ENCODE measurements around the gene CRACR2B.

Gene CRACR2B

DNA sequence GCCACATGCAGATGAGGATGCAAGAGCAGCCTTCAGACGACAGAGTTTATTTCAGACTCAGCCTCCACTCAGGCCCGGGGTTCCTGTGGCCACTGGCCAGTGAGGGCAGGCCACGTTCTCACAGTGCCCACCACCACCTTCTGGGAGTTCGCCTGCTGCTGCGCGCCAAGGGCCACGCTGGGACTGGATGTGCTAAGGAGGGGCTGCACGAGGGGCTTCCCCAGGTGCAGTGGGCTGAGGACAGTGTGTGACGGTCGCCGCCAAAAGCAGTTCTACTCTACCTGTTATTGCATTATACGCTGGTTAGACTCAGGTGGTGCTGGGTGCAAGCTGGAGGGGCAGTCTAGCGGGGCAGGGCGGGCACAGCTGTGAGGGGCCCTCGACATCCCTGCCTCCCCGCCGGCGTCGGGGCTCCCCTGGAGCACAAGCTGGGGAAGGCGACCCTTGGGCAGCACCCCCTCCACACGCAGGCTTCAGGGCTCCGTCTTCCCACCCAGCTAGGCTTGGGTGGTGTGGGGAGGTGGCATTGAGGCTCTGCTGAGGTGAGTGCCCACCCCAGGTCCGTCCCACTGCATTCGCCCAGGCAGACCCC lies 40.5 kb upstream of the CRACR2B start:
- Histone ChIP-seq H3K4me3 (no peak overlapping the region), H3K27ac (no peak overlapping the region), H4K20me1 (peaks cover 0 to 86% (median 34%) of the 10 kb centered on the region in 11 experiments; a peak in 15 of 22 replicates), H3K4me2 (peak overlapping the region; percentile 15 to 64 (median 50); a peak in 13 of 22 replicates), H3K4me1 (peaks cover 11 to 75% (median 53%) of the 10 kb centered on the region in 10 experiments), H3K36me3 (peaks cover 6 to 35% (median 16%) of the 10 kb centered on the region in 11 experiments; a peak in 21 of 22 replicates), H3K27me3 (no peaks in the 10 kb centered on the region), H3K9me3 (replicated peaks in 1 of 11) (no peaks in the 10 kb centered on the region), H3K9ac (0 out of 22 replicates have a peak overlapping the region, but pooled peaks of 5 of the 11 experiments have one; percentile 9 to 26 (median 19))
- TF ChIP-seq Cebpa-rat (IDR thresholded peaks at IDR 0.05): no peak

DNA sequence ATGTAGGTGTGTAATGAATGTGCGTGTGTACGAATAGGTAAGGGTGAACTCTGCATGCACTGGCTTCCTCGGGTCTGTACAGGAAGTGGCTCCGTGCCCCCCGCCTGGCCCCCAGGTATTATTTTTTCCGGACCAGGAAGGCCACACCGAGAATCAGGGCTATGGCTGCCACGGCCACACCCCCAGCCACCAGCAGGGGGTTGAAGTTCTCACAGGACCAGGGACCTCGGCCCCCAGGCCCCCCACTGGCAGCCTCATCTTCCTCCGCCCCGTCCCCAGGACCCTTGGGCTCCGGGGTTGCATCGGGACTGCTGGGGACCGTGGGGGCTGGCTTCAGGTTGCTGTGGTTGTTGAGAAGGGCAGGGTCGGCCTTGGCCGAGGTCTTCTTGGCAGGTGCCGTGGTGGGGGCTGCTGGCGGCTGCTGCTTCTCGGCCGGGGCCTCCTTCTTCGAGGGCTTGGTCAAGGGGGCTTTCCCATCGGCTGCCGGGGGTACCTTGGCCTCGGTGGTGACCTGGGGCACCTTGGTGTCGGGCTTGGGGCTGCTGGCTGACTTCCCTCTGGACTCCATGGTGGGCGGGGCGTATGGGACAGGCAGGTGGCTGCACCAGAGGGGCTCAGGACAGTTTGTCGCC lies 39.6 kb upstream of the CRACR2B start:
- Histone ChIP-seq H3K4me3 (no peak overlapping the region), H3K36me3 (peaks cover 9 to 35% (median 22%) of the 10 kb centered on the region in 11 experiments; a peak in 21 of 22 replicates), H3K9me3 (replicated peaks in 1 of 11) (no peaks in the 10 kb centered on the region), H3K4me2 (peak overlapping the region; percentile 15 to 64 (median 50)), H3K27me3 (no peaks in the 10 kb centered on the region), H4K20me1 (peaks cover 0 to 83% (median 34%) of the 10 kb centered on the region in 11 experiments; a peak in 13 of 22 replicates), H3K27ac (no peak overlapping the region), H3K4me1 (peaks cover 4 to 65% (median 44%) of the 10 kb centered on the region in 10 experiments; a peak in 19 of 20 replicates), H3K9ac (peak overlapping the region in 7 of 11 experiments; percentile 9 to 26 (median 23); a peak in 6 of 22 replicates)
- TF ChIP-seq Cebpa-rat (IDR thresholded peaks at IDR 0.05): no peak

DNA sequence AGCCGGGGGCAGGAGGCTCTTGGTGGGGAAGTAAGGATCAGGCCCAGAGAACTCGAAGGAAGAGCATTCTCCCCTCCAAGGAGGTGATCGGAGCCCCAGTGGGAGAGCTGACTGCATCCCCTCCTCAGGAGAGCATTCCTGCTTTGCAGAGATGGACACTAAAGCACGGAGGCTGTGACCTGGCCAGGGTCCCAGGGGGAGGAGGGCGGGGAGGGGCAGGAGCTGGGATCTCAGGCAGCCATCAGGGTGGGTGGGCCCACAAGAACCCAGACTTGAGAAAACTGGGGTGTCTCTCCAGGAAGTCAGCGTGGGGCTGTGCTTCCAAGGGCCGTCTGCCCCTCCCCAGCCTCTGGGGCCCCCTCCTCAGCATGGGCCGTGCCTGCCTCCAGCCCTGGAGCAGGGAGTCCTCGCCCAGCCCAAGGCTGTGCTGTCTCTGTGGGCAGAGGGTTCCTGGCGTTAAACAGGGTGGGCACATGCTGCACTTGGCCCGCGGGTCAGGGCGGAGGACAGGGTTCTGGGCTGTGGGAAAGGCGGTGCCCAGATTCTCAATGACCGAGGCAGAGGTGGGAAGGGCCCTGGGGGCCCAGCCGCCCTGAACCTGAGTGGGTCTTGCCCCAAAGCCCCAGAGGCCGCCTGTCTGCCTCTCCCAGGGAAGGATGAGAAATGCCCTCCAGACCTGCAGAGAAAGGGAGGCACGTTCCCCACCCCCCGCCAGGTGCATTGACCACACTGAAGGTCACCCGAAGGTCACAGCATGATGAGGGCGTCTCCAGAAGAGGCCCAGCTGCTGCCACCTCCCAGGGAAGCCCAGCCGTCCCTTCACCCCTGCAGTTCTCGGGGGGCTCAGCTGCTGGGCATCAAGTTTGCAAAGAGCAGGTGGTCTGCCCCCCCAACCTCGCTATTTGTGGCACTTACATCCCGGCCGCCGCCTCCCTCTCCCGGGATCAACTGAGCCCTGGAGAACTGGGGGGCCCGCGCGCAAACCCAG lies 38.5 kb upstream of the CRACR2B start:
- Histone ChIP-seq H3K36me3 (peaks cover 13 to 35% (median 31%) of the 10 kb centered on the region in 11 experiments; a peak in 20 of 22 replicates), H3K4me3 (no peak overlapping the region), H3K9me3 (replicated peaks in 1 of 11) (no peaks in the 10 kb centered on the region), H3K27me3 (no peaks in the 10 kb centered on the region), H3K9ac (peak overlapping the region in 4 of 11 experiments; percentile 9 to 40 (median 28); a peak in 7 of 22 replicates), H3K27ac (peak overlapping the region in 4 of 11 experiments; percentile 28 to 42 (median 38); a peak in 5 of 22 replicates), H3K4me2 (peak overlapping the region in 9 of 11 experiments; percentile 22 to 64 (median 50); a peak in 13 of 22 replicates), H3K4me1 (peaks cover 6 to 56% (median 40%) of the 10 kb centered on the region in 10 experiments; a peak in 19 of 20 replicates), H4K20me1 (peaks cover 0 to 84% (median 43%) of the 10 kb centered on the region in 11 experiments; a peak in 14 of 22 replicates)
- TF ChIP-seq Cebpa-rat (IDR thresholded peaks at IDR 0.05): no peak

DNA sequence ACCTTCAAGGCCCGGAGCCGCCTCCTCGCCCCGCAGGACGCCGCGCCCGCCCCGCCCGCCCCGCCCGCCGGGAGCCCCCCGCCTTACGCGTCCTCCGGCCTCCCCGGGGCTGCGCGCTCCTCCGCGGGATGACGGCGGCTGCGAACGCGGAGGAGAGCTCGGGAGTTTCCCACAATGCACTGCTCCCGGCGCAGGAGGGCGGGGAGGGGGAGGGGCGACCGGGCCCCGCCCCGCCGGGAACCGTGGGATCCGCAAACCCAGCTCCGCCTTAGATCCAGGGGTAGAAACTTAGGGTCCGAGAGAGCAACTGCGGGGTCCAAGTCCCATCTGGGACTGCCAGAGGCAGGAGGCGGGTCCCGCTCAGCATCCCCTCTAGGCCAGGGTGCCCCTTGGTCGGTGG lies 37.8 kb upstream of the CRACR2B start, which contains the start of gene CEND1:
CEND1 (minus strand) TSS at position 148 of the 400 bp plus-strand sequence. CDS start 1,514 bp downstream, outside the sequence.
- TF ChIP-seq Cebpa-rat (IDR thresholded peaks at IDR 0.05): no peak
- H3K4me2 ChIP-seq: peak within 1 kb of the TSS in 9 of 11 experiments; percentile 22 to 64 (median 45); a peak in 13 of 22 replicates
- H4K20me1 ChIP-seq: peaks cover 0 to 83% (median 49%) of the 10 kb centered on the region in 11 experiments; a peak in 14 of 22 replicates
- no peaks in the 10 kb centered on the region for H3K27me3 ChIP-seq
- H3K36me3 ChIP-seq: peaks cover 13 to 42% (median 35%) of the 10 kb centered on the region in 11 experiments; a peak in 20 of 22 replicates
- H3K27ac ChIP-seq: peak within 1 kb of the TSS in 4 of 11 experiments; percentile 28 to 42 (median 38); a peak in 5 of 22 replicates
- H3K4me3 ChIP-seq: no peak within 1 kb of the TSS
- peaks cover 12 to 56% (median 43%) of the 10 kb centered on the region in 10 experiments for H3K4me1 ChIP-seq
- H3K9ac ChIP-seq: peak within 1 kb of the TSS in 6 of 11 experiments; percentile 9 to 40 (median 28); a peak in 8 of 22 replicates
- no peaks in the 10 kb centered on the region for H3K9me3 ChIP-seq (replicated peaks in 1 of 11)

DNA sequence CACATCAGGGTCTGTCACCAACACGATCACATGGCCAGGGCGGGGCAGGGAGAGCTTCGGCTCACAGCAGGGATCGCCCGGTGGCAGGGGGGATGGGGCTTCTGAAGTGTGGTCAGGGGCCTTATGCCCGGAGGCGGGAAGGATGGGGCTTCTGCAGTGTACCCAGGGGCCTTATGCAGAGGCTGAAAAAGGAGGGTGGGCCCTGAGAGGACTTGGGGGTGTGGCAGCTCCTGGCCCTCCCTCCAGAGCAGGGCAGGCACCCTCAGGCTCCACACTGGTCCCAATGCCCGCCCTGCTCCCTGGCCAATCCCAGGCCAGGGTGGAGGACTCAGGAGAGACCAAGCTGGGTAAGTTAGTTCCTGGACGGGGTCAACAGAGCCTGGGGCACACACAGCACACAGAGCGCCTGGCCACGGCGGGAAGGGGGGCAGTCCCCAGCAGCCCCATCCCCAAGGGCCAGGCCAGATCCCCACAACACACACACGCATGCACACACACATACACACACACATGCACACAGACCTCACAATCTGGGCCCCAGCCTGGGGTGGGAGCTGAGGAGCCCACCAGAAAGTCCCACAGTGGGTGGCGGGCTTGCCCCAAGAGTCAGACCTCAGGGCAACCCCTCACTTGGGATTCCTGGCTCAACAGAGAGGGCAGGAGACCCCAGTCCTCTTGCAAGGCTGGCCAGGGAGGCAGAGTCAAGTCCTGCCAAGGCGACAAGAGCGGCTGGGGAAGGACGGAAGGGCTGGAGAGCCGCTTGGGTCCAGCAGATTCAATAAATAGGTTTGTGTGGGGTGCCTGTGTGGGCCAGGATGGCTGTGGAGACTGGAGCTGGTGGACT lies 36.8 kb upstream of the CRACR2B start:
- Histone ChIP-seq H4K20me1 (peaks cover 0 to 90% (median 58%) of the 10 kb centered on the region in 11 experiments; a peak in 15 of 22 replicates), H3K4me3 (no peak overlapping the region), H3K27ac (no peak overlapping the region), H3K4me2 (no peak overlapping the region), H3K9me3 (replicated peaks in 1 of 11) (no peaks in the 10 kb centered on the region), H3K36me3 (peaks cover 13 to 42% (median 35%) of the 10 kb centered on the region in 11 experiments; a peak in 20 of 22 replicates), H3K27me3 (no peaks in the 10 kb centered on the region), H3K4me1 (peaks cover 18 to 60% (median 50%) of the 10 kb centered on the region in 10 experiments), H3K9ac (peak overlapping the region in 4 of 11 experiments; percentile 9 to 35 (median 16); a peak in 2 of 22 replicates)
- no peak for TF ChIP-seq Cebpa-rat (IDR thresholded peaks at IDR 0.05)

DNA sequence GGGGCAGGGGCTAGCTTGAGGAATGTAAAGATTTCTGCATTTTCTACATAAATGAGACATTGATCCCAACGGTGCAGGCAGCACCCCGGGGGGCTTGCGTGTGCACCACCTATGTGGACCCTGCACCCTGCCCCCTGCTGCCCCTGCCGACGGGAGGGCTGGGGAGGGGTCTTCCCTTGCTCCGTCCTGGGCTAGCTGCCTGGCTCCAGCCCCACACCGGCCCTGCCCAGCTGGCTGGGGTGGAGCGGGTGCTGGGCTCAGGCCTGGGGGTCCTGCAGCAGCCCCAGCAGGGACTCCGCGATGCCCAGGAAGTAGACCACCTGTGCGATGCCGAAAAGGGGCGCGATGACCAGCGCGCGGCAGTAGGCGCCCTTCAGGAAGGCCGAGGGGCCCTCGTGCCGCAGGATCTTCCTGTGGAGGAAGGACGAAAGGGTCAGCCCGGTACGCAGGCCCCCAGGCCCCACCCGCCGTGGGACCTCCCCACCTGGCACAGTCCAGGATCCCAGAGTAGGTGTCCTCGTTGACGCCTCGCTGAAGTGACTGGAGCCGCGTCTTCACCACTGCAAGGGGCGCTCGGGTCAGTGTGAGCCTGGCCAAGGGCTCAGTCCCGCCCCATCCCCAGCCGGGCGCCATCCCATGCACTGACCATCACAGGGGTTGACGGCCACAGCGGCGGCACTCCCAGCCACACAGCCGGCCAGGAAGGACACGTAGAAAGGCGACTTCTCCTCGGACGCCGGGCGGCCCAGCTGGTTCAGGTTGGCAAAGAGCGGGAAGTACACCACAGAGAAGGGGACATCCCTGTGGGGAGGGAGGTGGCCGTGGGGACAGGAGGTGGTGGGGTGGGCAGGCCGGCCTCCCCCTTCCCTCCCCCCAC lies 35.8 kb upstream of the CRACR2B start:
- Histone ChIP-seq H3K4me1 (peaks cover 25 to 60% (median 49%) of the 10 kb centered on the region in 10 experiments), H3K27me3 (no peaks in the 10 kb centered on the region), H3K4me2 (no peak overlapping the region), H4K20me1 (peaks cover 0 to 87% (median 60%) of the 10 kb centered on the region in 11 experiments; a peak in 18 of 22 replicates), H3K36me3 (peaks cover 13 to 42% (median 35%) of the 10 kb centered on the region in 11 experiments; a peak in 20 of 22 replicates), H3K4me3 (no peak overlapping the region), H3K9me3 (replicated peaks in 1 of 11) (no peaks in the 10 kb centered on the region), H3K9ac (no peak overlapping the region; a peak in 1 of 22 replicates), H3K27ac (no peak overlapping the region)
- no peak for TF ChIP-seq Cebpa-rat (IDR thresholded peaks at IDR 0.05)

DNA sequence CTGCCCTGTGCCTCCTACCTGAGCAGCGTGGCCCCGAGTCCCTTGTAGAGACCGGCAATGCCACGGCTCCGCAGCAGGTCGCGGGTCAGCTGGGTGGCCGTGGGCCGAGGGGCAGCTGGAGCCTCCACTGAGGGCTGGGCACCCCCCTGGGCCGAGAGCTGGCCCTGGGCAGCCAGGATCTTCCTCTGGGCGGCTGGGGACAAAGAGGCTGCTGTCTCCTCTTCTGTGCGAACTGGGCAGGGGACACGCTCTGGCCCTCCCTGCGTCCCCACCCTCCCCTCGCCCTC lies 35.2 kb upstream of the CRACR2B start:
- Histone ChIP-seq H3K9ac (no peak overlapping the region), H3K36me3 (peaks cover 13 to 42% (median 35%) of the 10 kb centered on the region in 11 experiments; a peak in 20 of 22 replicates), H4K20me1 (peaks cover 0 to 87% (median 59%) of the 10 kb centered on the region in 11 experiments; a peak in 18 of 22 replicates), H3K4me3 (no peak overlapping the region), H3K27me3 (no peaks in the 10 kb centered on the region), H3K4me2 (no peak overlapping the region), H3K27ac (no peak overlapping the region), H3K4me1 (peaks cover 26 to 58% (median 51%) of the 10 kb centered on the region in 10 experiments), H3K9me3 (replicated peaks in 1 of 11) (no peaks in the 10 kb centered on the region)
- TF ChIP-seq Cebpa-rat (IDR thresholded peaks at IDR 0.05): no peak

All from BLaER1 treated with 17β-estradiol and CSF1 and Interleukin-3, amounts not matched to agents 10 nM and 100 nM (cell line).